ENCODE results near the gene SWAP70. TPM values are rescaled to one million over a fixed set of nuclear protein-coding genes. Genes with fewer than 3 reads are reported as not detected.

The SWAP70 gene
- total and polyA plus RNA-seq, 2 of the 8 experiments (the other 6 are each of a cell fraction or from before 2014, with no cell fraction given) = 14.8 to 37.5 TPM

DNA sequence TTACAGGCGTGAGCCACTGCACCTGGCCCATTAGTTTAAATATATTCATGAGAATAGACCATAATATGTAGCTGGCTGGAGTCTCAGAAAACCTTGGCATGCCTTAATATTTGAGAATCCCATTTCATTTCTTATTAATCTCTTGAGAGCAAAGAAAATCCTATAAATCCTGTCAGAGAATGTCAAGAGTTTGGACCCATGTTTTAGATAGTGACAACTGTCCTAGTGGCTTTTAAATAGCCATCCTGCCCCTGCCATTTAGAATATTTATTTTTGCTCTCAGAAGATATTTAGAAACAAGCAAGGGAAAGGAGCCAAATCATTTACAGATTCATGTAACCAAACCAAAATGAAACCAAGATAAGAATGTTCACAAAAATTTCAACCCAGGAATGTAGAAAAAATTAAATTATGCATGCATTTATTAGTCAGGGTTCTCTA is 107.2 kb downstream of the SWAP70 start:
- Histone ChIP-seq H2BK20ac (ENCODE audit: low read length) (no peak overlapping the region), H3K9me3 (ENCODE audit: insufficient read depth in 2 of 2, low read depth in 1 of 2, low read length in 1 of 2) (no peaks in the 10 kb centered on the region), H2AK5ac (ENCODE audit: low read depth, low read length) (no peak overlapping the region), H3K79me1 (ENCODE audit: low read depth, low read length) (no peaks in the 10 kb centered on the region), H3K4me1 (replicated peaks in 1 of 4; ENCODE audit: control insufficient read depth in 3 of 4, insufficient read depth in 4 of 4, low read length in 3 of 4) (peaks cover 0 to 6% (median under 1%) of the 10 kb centered on the region in 4 experiments; a peak in 3 of 7 replicates), H2BK12ac (ENCODE audit: low read depth, low read length) (no peak overlapping the region), H3K14ac (ENCODE audit: insufficient read length) (no peak overlapping the region), H3K18ac (ENCODE audit: extremely low read depth, low read length) (no peak overlapping the region), H3K4me3 (ENCODE audit: extremely low read depth in 1 of 4, insufficient read depth in 2 of 4, low read depth in 3 of 4, low read length in 4 of 4) (no peak overlapping the region), H3K56ac (replicated peaks; ENCODE audit: insufficient read length, low read depth, low read length) (no peak overlapping the region), H3K27ac (ENCODE audit: low read depth, low read length) (no peak overlapping the region), H3K27me3 (replicated peaks in 1 of 4; ENCODE audit: control insufficient read depth in 3 of 4, extremely low read depth in 1 of 4, insufficient read depth in 3 of 4, low read length in 3 of 4) (no peaks in the 10 kb centered on the region), H2AFZ (ENCODE audit: low read length) (no peak overlapping the region), H4K91ac (replicated peaks; ENCODE audit: insufficient read length, low read length) (no peak overlapping the region), H3K4me2 (ENCODE audit: insufficient read depth in 1 of 2, low read depth in 2 of 2, low read length in 2 of 2) (no peak overlapping the region), H2BK120ac (replicated peaks; ENCODE audit: low read depth, low read length) (no peak overlapping the region), H3K36me3 (ENCODE audit: control insufficient read depth in 2 of 4, insufficient read depth in 4 of 4, low read length in 3 of 4) (no peaks in the 10 kb centered on the region), H3K4ac (replicated peaks; ENCODE audit: insufficient read length, low read depth, low read length) (no peak overlapping the region), H2BK5ac (ENCODE audit: low read depth, low read length) (no peak overlapping the region), H2BK15ac (ENCODE audit: low read length) (no peak overlapping the region), H3K23me2 (ENCODE audit: low read depth, low read length) (no peaks in the 10 kb centered on the region), H4K20me1 (replicated peaks in 1 of 2; ENCODE audit: control insufficient read depth in 1 of 2, insufficient read depth in 2 of 2, low read length in 2 of 2) (no peaks in the 10 kb centered on the region), H3K23ac (ENCODE audit: insufficient read length) (no peak overlapping the region), H3K79me2 (ENCODE audit: control insufficient read depth in 1 of 2, insufficient read depth in 2 of 2, low read length in 2 of 2) (no peaks in the 10 kb centered on the region), H4K8ac (ENCODE audit: extremely low read depth, insufficient read depth, low read length) (no peak overlapping the region), H3K9ac (replicated peaks in 1 of 4; ENCODE audit: extremely low read depth in 1 of 4, low read depth in 3 of 4, low read length in 3 of 4) (no peak overlapping the region), H4K5ac (ENCODE audit: insufficient read length, low read depth, low read length) (no peak overlapping the region)
- FAIRE-seq (no peak), DNase-seq (ENCODE audit: low read depth in 1 of 2, low spot score in 2 of 2) (no peak)
- CTCF ChIA-PET (ENCODE audit: partially characterized antibody) = interaction anchor here (1.4 kb wide), 1 partner anchor 12 kb away, joined by 3 read pairs; no protein-coding TSS in a partner anchor
- POLR2A ChIA-PET (ENCODE audit: partially characterized antibody) = no interaction called here
- 100% methylated on average over 1 of the region's 1 CpG; no CpG with 5 or more reads in 1 of the 2 experiments for WGBS, 2 experiments (ENCODE audit: extremely low coverage in 1 of 2, insufficient coverage in 1 of 2, insufficient read length in 1 of 2, insufficient replicate concordance in 2 of 2, low coverage in 1 of 2, low lambda C conversion rate in 2 of 2, missing lambda C conversion rate in 1 of 2)
